GDM1 (cell line): Measurements from ENCODE around the gene PDGFA.

Experiments
- DNase-seq: peaks from one replicate; lab custom pipeline; 2025; lab: John Stamatoyannopoulos, UW

PDGFA gene

GRCh38 chr7:504221-505111 is 15.2 kb downstream of the PDGFA start:
- no peak for DNase-seq

- DNase-seq = no peak
Observed at GRCh38 chr7:503575-504111, 16.0 kb downstream of the PDGFA start.

DNA sequence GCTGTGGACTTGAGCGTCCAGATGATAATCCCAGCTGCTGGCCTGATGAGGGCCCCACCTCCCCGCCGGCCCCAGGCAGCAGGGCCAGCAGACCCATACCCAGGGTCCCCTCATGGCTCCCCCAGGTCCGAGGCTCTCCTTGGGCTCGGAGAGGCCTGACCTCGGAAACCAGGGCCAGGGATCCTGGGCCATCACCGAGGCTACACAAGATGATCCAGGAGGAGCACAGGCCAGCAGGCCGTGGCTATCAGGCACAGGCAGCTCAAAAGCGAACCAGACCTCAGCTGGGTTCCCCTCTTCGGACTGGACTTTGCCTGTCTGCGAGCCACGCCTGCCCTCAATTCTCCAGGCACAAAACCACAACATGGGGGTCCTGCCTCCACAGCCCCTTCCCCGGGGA is 17.4 kb downstream of the PDGFA start:
- DNase-seq = no peak

DNA sequence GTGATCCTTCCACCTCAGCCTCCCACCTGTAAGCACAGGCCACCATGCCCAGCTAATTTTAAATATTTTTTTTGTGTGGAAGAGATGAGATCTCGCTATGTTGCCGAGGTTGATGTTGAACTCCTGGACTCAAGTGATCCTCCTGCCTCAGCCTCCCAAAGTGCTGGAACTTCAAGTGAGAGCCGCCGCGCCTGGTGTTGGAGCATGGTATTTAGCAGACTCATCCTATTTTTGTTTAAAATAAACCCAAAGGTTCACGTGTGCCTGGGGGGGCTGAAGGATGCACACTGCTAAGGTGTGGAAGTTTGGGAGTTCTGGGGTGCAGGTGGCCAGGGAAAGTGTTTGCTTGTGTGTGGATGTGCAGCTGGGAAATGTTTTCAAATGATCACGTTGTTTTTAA is 18.1 kb downstream of the PDGFA start:
- DNase-seq = no peak

DNA sequence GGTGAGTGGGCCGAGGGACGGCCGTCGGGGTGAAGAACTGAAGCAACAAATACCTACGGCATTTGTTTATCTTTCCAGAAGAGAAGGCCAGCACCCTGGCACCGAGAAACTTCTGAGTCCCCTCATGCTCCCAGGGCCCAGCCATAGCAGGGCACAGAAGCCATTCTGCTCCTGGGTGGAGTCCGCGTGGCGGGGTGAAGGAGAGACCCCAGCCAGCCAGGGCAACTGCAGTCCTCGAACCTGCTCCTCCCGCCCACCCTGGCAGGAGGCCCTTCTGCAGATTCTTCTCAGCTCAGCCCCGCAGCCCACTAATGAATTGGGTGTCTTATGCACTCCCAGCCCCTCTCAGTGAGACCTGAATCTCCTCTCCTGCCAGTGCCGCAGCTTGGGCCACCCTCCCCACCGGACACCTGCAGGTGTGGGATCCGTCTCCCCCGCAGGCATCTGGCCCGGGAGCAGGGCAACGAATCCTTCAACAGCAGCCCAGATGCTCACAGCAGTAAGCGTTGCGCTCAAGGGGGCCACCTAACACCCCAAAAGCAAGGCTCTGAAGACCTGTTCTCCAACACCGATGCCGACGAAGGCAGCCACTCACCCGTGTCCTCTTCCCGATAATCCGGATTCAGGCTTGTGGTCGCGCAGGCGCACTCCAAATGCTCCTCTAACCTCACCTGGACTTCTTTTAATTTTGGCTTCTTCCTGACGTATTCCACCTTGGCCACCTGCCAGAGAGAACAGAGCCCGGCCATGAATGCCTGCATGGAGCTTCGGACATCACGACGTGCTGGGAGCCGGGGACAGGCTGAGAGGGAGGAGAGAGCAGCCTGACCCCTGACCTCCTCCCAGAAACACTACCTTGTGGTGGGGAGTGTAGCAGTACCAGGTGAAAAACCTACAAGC is 18.9 kb downstream of the PDGFA start:
- no peak for DNase-seq

DNA sequence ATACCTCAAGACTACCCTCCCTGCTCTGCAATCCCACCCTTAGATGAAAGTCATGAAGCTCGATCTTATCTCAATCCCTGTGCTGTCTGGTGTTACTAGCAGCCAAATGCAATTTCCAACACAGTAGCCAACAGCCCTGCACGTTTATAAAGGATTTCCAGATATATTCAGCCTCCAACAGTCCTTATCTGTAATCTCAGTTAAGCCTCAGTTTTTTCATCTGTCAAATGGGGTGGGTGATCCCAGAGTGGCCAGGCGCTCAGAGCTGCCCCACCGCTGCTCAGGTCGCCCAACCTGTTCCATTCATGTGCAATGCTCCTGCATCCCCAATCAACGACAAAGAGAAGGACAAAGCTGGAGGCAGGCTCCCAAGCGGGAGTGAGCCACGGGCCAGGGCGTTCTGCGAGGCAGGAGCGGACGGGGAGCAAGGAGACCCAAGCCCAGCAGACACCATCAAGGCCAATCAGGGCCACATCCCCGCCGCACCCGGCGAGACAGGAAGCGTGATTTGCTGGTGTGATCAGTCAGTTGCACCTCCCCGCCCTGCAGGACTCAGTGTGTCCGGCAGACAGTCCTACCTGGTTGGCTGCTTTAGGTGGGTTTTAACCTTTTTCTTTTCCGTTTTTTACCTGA is 19.7 kb downstream of the PDGFA start:
- DNase-seq = no peak

- no peak for DNase-seq
Observed at GRCh38 chr7:498678-499641, 20.7 kb downstream of the PDGFA start.

DNA sequence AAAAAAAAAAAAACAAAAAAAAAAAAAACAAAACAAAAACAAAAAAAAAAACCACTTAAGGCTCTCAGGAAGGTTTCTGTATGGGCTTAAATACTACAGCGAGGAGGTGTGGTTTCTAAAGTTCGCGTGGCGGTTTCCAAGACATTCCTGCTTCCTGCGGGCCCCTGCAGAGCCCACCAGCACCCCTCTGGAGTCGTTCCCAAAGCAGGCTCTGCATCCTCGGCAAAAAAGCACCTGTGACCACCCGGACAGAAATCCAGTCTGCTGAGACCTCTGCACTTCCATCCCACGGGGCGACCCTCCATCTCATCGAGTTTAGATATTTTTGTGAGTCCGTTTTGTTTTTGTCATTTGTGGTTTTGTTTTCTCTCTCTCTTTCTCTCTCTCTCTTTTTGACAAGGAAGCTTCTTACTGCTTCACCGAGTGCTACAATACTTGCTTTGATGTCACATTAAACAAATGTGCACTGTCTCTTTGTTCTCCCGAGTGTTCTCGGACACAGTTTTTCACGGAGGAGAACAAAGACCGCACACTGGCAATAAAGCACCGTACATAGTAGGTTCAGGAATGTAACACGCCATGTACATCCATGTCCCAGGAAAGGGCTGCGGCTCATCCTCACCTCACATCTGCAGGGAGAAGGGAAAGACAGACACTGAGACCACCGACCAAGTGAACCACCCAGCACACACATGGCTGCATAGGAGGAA is 21.5 kb downstream of the PDGFA start:
- no peak for DNase-seq

DNA sequence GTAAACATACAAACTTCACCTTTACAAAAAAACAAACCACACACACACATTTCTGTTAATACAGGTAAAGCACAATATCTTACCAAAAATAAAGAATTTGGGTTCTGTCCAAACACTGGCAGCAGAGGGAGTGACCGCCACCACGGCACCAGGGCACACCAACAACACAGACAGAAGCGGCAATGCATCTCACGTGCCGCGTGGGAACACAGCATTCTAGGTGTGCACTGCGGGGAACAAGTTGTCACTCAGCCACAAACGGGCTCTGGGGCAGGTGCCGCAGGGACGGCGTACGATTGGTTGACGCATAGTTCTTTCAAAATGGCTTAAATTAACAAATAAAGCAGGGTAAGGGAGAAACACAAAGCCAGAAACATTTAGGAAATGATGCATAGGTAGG is 22.3 kb downstream of the PDGFA start:
- DNase-seq = no peak

DNA sequence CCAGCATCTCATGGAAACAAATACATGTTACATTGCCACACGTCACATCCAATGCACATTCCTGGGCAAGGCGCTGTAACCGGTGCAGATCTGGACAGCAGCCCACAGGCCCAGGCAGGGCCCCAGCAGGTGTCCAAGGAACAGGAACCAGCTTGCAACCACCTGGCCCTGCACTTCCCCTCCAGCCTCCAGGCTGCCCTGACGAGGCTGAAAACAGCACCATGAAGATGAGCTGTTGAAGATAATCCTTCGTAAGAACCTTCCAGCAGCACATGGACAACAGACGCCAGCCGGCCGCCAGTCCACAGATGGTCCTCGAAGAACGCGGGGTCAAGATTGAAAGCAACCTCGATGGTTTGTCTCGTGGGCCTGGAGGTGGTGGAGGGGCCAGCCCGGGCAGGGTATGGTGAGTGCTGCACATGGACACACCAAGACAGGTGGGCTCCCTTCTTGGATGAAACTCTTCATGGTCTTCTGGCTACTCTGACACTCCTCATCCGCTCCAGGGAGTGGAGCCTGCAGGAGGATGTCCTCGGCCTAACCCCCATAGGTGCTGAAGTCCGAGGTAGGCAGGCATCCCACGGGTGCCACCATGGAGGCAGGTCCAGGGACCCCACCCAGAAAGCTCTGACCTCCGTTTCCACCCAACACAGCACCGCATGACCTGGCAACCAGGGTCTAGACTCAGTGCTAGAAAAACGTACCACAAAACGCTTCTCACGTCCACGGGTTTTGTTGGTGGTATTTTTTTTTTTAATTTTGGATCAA is 22.9 kb downstream of the PDGFA start:
- DNase-seq = no peak

- DNase-seq = no peak
Observed at GRCh38 chr7:495761-496321, 23.8 kb downstream of the PDGFA start.

DNA sequence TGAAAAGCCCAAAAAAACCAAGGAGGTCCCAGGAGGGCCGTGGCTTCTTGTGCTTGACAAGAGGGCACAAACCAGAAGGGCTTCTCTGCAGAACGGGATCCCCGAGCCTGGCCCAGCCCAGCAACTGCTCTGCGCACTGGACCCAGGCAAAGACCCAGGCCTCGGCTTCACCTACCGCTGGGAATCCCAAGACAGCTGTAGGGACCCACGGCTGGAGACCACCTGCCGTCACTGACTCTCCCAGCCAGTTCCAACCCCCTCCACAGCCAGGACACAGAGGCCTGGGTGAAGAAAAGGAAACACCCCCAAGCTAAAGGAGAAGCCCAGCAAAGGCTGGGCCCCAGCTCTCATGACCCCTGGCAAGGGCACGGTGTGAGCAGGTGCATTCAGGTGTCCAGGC is 24.3 kb downstream of the PDGFA start:
- DNase-seq = no peak

GRCh38 chr7:494906-495305 is 24.7 kb downstream of the PDGFA start:
- no peak for DNase-seq

- DNase-seq = no peak
Observed at GRCh38 chr7:494259-494687, 25.4 kb downstream of the PDGFA start.

DNA sequence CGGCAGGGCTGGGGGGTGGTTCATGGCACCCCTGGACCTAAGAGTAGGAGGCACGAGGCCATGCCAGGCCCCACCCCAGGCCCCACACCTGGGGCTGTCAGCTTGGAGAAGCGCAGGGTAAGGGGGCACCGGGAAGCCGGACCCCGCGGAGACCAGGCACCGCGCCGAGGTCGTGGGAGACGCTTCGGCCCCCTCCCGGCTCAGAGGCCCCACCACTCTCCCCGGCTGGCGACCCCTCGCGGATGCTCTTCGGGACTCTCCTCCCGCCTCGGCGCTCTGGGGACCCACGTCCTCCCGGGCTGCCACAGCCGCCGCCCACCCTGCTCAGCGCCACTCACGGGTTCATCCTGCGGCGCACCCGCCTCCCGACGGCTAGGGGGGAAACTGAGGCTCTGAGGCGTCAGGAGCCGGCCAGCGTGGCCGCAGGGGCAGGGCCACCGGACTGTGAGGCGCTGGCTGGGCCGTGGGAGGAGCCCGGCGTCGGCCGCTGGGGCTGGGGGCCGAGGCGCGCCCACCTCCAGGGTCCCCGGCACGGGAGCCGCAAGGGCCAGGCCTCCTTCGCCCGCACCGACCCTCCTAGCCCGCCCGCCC is 25.9 kb downstream of the PDGFA start:
- DNase-seq = no peak

DNA sequence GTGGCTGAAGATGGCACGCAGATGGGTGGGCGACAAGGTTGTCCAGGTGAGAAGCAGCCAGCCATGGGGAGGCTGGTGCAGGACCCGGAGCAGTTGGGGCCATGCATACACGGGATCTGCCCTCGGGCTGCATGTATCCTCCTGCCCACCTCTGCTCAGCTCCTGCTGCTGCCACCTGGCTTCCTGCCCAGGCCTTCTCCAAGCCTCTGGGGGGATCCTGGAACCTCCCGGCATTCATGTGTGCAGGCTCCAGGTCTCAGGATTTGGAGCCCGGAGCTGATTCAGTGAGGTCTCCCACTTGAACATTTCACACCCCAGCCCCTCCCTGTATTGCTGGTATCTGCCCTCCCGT is 27.0 kb downstream of the PDGFA start:
- no peak for DNase-seq

DNA sequence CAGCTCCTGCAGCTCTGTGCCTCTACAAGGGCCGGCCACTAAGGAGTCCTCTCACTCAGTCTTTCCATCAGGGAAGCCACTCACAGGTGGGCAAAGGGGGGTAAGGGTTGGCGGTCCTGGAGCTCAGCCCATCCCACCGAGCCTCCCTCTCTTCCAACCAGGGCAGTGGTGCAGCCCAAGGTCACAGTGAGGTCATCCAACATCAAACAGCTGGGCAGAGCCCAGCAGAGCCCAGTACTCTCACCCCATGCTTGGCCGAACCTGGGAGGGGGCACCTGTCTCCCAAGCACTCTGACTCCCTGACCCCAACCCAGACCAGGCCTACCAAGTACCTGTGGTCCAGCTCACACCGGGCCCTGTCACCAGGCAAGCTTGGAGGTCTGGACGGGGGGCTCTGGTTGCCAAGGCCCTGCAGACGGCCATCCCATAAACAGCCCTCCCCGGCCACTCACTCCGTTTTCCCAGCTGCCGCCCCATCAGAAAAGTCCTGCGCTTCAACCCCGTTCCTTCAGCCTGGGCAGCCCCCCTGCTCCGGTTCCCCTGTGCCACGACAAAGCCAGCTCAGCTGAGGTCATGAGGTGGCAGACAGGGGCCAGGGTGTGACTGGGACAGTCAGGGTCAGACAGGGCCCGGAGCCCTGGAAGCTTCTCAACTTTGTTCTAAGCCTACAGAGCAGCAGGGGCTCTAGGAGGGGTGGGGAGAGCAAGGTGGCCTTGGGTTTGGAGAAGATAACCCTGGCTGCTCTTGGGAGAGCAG is 27.5 kb downstream of the PDGFA start:
- no peak for DNase-seq

DNA sequence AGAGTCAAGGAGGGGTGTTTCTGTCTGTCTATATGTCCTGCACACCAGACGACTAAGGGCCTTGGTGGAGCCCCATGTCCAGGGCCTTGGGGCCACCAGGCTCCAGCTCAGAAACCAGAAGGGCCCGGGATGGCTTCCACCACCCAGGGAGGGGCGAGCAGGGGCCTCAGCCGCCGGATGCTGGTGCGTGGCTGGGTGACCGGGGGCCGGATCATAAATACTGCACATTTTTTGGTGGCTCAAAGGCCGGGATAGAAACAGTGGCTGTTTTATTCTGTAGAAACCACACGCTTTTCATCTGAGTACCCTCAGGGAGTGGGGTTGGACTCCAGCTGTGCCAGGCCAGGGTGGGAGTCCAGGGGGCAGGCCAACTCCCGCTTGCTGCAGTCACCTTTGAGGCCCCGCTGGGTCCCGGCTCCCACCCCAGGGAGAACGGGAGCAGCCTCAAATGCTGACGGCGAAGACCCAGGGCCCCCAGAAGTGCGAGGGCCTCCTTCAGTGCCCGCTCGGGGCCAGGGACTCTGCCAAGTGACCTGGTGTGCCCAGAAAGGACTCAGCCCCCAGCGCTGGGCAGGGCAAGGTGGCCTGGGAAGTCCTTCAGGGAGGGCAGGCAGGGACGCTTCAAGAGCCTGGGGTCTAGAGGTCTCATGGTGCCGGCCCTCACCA is 28.2 kb downstream of the PDGFA start:
- DNase-seq = no peak
